Hematopoietic multipotent progenitor cell treated with erythropoietin and hydrocortisone succinate and interleukin-3 and kit ligand, for 15 days (in vitro differentiated cells): ENCODE measurements around the gene PTPRD.

Experiments used
- DNase-seq: peaks from one replicate; pipeline ENCODE4 v3.0.0-alpha.2; 2015; ENCODE audit warnings: low spot score

The PTPRD gene

GRCh38 chr9:10052916-10053315, 559.9 kb downstream of the PTPRD start:
- no peak for DNase-seq

GRCh38 chr9:10052181-10052580, 560.6 kb downstream of the PTPRD start:
- no peak for DNase-seq

- no peak for DNase-seq
These were observed 562.8 kb downstream of the PTPRD start for GRCh38 chr9:10050016-10050415.

DNA sequence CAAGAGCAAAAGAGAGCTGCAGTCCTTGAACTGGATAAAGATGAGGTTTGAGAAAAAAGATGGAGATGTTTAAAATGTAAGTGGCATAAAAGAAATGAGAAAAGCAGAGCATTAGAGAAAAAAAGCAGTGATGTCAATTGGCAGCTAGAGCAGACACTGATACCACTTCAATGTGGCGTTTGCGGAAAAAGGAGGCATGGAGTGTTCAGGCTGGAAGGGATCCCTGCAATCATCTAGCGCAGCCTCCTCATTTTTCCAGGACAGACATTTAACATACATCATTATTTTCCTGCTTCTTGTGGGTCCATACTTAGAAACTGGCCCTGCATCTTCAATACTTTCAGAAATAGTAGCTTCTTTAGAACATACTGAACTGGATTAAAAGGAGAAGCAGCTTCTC, 563.8 kb downstream of the PTPRD start:
- DNase-seq = no peak

DNA sequence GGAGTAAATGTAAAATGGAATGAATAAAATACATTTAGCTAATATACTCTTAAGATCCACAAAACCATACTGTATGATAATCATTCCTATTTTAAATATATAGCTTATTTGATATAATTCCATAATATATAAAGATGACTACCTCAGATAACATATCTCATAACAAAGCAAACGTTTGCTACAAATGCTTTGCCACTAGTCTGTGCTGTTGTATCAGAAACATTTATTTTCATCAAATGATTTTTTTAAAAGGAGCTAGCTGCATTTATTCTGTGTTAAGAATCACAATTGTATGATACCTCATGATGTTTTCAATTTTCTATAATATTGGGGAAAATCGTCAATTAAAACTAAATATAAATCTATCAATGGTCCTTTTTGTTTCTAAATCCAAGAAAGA, 567.2 kb downstream of the PTPRD start:
- DNase-seq = no peak

- no peak for DNase-seq
These were observed 571.0 kb downstream of the PTPRD start for GRCh38 chr9:10041726-10042229.

GRCh38 chr9:10036095-10036494, 576.7 kb downstream of the PTPRD start:
- no peak for DNase-seq

GRCh38 chr9:10032166-10032565, 580.6 kb downstream of the PTPRD start:
- DNase-seq = no peak

GRCh38 chr9:10026443-10026984, 586.3 kb downstream of the PTPRD start:
- DNase-seq = no peak

DNA sequence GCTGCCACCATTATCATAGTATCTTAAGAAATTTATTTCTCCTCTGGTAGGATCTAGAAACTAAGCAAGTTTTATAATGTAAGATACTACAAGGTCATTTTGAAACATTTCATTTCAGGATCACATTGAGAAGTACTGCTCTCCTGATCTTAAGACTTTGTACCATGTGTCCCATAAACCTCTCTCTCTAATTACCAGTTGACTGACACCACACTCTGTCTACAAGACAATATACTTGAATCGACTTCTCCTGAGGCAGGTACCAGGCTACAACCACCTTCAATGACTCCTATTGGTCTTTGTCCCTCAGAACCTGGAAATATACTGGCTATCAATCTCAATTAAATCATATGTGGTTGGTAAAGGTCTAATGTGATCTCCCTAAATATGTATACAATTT, 597.0 kb downstream of the PTPRD start:
- DNase-seq = no peak

DNA sequence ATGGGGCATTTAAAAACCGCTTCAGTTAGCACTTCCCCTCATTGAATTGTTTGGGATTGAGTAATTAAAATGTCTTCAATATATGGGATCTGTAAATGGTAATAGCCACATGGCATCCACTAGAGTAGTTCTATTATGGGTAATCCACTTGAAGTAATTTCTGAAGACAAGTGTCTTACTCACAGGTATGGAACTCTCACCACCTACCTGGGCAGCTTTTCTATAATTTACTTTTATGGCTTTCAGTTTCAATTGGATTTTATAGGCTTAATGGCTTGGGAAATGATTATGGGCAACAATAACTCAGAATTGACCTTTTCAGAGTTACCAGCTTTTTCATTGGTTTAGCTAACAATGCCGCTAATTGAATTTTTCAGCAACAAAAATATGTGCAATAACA, 597.9 kb downstream of the PTPRD start:
- DNase-seq = no peak

GRCh38 chr9:10009401-10009800, 603.4 kb downstream of the PTPRD start:
- DNase-seq = no peak

- DNase-seq = no peak
These were observed 604.6 kb downstream of the PTPRD start for GRCh38 chr9:10008101-10008799.

DNA sequence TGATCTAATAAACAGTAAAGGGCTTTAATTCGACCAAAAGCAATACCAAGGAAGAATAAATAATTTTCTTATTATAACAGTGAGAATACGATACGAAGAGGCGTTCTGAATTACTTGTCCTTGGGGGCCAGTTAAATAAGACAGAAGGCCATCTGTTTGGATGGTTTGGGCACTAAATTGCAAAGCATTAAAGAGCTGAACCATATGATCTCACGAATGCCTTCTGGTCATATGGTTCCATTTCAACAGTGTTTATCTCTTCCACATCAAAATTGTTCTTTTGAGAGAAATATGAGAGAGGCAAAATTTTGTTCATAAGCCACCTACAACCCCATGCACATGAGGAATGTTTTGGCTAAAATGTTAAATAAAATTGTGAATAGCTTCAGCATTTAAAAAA, 605.4 kb downstream of the PTPRD start:
- DNase-seq = no peak

- DNase-seq = no peak
These were observed 607.6 kb downstream of the PTPRD start for GRCh38 chr9:10005206-10005605.

DNA sequence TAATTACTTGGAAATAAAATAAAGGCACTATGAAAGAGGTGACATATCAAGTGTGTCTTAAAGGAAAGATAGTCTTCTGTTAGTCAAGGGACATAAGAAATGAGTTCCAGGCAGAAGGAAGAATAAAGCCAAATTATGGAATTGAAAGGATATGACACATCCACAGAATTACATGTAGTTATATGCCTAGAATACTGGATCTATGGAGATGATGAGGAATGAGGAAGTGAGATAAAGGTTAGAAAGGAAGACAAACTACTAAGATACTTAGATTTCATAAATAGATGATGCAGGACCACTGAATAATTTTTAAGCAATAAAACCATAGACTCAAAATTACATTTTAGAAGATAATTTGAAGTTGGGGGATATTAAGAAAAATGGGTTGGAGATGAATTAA, 609.8 kb downstream of the PTPRD start:
- DNase-seq = no peak

- no peak for DNase-seq
These were observed 612.1 kb downstream of the PTPRD start for GRCh38 chr9:10000669-10001068.

- DNase-seq = peak; percentile 18
These were observed 614.1 kb downstream of the PTPRD start for GRCh38 chr9:9998491-9999287.

DNA sequence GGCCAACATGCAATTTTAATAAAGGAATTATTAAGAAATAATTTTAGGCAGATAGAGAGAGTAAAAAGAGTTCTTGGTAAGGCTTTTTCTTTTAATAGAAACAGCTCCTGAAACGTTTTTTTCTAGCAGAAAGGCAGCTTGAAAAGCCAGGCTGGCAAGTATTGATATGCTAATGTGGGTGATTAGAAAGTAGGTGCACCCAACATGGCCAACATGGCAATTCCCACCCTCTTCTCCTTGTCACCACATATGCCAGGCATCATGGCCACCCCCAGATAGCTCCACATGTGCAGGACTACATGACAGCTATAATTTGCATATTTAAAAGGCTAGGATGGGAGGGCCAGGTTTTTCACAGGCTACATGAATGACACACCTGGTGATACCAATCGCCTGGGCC, 615.2 kb downstream of the PTPRD start:
- DNase-seq = no peak

DNA sequence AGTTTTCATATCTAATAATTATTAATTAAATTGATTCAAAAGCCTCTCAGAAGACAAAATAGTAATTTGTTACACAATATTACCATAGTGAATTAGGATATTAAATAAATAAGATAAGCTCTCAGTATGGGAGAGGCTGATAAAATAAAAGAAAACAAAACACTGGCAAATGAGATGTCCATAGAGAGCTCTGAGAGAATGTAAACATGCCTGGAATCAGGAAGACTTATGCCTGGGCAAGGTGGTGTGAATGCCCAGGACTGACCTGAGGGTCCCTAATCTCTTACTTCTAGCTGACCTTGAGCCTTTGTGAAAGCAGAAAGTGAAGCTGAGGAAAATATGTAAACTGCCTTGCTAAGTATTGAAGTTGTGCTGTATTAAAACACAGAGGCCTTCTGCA, 616.5 kb downstream of the PTPRD start:
- no peak for DNase-seq

DNA sequence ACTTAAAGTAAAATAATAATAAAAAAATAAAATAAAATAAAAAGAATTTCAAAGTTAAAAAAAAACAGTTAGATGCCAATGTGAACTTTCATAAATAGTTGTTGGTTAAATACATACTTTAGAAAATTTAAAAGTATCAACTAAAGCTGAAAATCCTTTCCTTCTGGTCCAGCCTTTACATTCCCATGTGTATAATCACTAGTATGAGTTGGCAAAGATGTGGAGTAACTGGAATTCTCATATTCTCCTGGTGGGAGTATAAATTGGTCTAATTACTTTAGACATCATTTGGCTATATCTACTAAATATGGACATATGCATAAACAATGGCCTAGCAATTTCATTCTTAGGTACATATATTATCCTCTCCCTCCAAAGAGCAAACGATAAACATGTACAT, 619.9 kb downstream of the PTPRD start:
- DNase-seq = no peak

DNA sequence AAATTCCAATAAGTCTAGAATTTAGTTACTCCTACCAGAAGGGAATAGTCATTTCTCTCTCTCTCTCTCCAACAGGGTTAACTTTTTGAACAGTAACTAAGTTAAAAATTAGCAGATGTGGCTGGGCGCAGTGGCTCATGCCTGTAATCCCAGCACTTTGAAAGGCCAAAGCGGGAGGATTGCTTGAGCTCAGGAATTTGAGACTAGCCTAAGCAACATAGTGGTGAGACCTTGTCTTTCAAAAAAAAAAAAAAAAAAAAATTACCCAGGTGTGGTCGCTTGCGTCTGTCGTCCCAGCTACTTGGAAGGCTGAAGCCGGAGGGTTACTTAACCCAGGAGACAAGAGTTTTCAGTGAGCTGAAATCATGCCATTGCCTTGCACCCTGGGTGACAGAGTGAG, 639.7 kb downstream of the PTPRD start:
- DNase-seq = no peak

GRCh38 chr9:9970514-9970913, 642.3 kb downstream of the PTPRD start:
- DNase-seq = no peak
